ENCODE results near the gene GBP1. TPM values are rescaled to one million over a fixed set of nuclear protein-coding genes. Genes with fewer than 3 reads are reported as not detected.
A peak's percentile ranks its signal among the peaks of the same experiment; 100 is the strongest.
"Not testable (repeated sequence)": the region's sequence is repeated elsewhere in the genome, so short reads cannot be mapped to it uniquely, and the experiment has no call there.

The GBP1 gene
- total RNA-seq, 2 donors from 2014 or later = 13.0 to 21.2 TPM

- intact Hi-C loops (cut with DNase I, micrococcal nuclease) = no loop called here
- ATAC-seq (no peak), DNase-seq (no peak)
These were observed 3.3 kb upstream of the GBP1 start for GRCh38 chr1:89068291-89068690.

GRCh38 chr1:89064632-89065031 lies 376 bp downstream of the GBP1 start:
- peak; percentile 67 for ATAC-seq
- intact Hi-C loops (cut with DNase I, micrococcal nuclease) = no loop called here
- DNase-seq = no peak

- intact Hi-C loops (cut with DNase I, micrococcal nuclease) = no loop called here
- ATAC-seq = no peak
- no peak for DNase-seq
These were observed 1.9 kb downstream of the GBP1 start for GRCh38 chr1:89063094-89063493.

- ATAC-seq (no peak), DNase-seq (no peak)
- intact Hi-C loops (cut with DNase I, micrococcal nuclease) = no loop called here
These were observed 4.9 kb downstream of the GBP1 start for GRCh38 chr1:89060091-89060490.

- no peak for DNase-seq
- intact Hi-C loops (cut with DNase I, micrococcal nuclease) = no loop called here
- ATAC-seq = peak; percentile 75
These were observed 13.1 kb downstream of the GBP1 start for GRCh38 chr1:89051955-89052312.

DNA sequence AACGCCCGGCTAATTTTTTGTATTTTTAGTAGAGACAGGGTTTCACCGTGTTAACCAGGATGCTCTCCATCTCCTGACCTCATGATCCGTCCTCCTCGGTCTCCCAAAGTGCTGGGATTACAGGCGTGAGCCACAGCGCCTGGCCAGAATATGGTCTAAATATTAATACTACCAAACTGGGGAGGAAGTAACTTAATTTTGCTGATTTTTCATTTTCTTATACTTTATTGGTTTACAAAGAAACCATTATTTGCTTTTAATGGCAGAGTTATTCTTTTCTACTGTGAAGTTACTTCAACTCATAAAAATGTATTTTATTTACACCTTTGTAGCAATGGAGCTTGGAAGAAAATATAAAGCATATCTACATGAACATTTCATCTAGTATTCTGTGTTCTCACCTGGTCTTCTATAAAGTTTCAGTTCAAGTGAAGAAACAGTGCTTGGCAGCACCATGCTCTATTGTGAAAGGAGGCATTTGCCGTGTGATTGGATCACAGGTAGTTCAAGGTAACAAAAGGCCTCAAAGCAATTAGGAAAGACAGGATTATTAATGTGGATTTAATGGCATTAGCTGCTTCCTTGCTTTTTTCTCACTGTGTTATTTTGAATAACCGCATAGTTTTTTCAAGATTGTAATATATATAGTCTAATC lies 13.6 kb downstream of the GBP1 start:
- intact Hi-C loops (cut with DNase I, micrococcal nuclease) = no loop called here
- DNase-seq (no peak), ATAC-seq (peak; percentile 30)

GRCh38 chr1:89050649-89051033 lies 14.4 kb downstream of the GBP1 start:
- no peak for ATAC-seq
- intact Hi-C loops (cut with DNase I, micrococcal nuclease) = no loop called here
- DNase-seq = no peak

GRCh38 chr1:89049901-89050648 lies 14.9 kb downstream of the GBP1 start:
- ATAC-seq (peak; percentile 69), DNase-seq (peak in 1 of 2 donors; percentile 34)
- intact Hi-C loops (cut with DNase I, micrococcal nuclease) = not testable (repeated sequence)

DNA sequence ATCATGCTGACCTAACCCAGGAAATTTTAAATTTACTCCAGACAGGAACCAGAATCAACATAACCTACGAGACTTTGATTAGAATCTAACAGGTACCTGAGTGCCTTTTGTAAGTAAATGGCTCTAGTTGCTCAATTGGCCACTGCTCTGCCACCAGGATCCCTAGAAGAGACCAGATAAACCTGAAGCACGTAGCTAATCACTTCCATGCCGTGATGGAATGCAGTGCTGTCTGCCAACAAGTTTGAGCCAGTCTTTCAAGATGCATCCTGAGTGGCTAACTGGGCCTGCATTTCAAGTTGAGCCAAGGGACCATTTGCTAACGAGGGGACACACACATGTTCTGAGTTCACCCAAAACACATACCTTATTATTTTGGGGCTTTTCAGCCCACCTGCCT lies 15.8 kb downstream of the GBP1 start:
- not testable (repeated sequence) for ATAC-seq, DNase-seq

GRCh38 chr1:89047734-89048133 lies 17.3 kb downstream of the GBP1 start:
- intact Hi-C loops (cut with DNase I, micrococcal nuclease) = no loop called here
- no peak for DNase-seq
- ATAC-seq = no peak

More for the DNA sequence above, 15.8 kb downstream of the GBP1 start:
- intact Hi-C loops (cut with DNase I, micrococcal nuclease) = not testable (repeated sequence)

GRCh38 chr1:89046318-89047183 lies 18.5 kb downstream of the GBP1 start:
- DNase-seq; intact Hi-C loops (cut with DNase I, micrococcal nuclease); ATAC-seq: not testable (repeated sequence)

DNA sequence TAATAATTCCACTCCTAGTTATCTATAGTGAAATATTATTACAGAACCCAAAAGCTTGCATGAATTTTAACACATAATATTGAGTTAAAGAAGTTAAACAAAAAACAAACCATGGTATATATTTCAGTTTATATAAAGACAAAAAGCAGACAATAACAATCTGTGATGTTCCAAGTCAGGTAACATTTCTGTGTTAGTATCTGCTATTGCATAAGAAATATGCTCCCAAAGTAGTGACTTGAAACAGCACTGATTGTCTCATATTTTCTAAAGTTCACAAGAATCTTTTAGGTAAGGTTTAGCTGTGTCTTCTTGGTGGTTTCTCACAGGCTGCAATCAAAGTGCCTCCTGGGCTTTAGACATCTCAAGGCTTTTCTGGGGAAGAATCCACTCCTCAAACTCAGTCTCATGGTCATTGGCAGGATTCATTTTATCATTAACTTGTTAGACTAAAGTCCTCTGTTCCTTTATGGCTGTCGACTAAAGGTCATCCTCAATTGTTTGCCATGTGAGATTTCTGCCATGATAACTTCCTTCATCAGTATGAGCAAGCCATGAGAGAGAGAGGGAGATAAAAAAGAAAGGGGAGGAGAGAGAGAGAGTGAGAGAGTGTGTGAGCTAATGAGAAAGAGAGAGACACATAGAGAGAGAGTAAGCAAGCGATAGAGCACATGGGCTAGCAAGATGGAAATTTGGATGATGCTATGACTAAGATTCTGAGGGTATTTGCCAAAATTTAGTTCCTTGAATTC lies 19.9 kb downstream of the GBP1 start:
- DNase-seq (no peak), ATAC-seq (peak; percentile 95)
- intact Hi-C loops (cut with DNase I, micrococcal nuclease) = no loop called here

- intact Hi-C loops (cut with DNase I, micrococcal nuclease) = no loop called here
- DNase-seq = no peak
- no peak for ATAC-seq
These were observed 21.1 kb downstream of the GBP1 start for GRCh38 chr1:89043940-89044339.

GRCh38 chr1:89042491-89042890 lies 22.5 kb downstream of the GBP1 start:
- ATAC-seq (no peak), DNase-seq (no peak)
- intact Hi-C loops (cut with DNase I, micrococcal nuclease) = no loop called here

DNA sequence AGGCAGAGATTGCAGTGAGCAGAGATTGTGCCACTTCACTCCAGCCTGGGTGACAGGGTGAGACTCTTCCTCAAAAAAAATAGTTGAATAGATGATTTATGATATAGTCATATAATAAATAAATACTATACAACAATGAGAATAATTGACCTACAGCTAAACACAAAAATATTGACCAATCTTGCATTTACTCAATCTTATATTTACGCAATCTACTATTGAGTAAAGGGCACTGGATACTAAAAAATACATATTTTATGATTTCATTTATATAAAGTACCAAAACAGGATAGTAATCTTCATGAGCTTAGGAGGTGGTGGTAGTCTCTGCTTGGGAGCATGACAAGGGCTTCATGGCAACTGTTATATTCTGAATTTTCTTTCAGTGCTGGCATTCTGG lies 23.3 kb downstream of the GBP1 start:
- ATAC-seq = no peak
- intact Hi-C loops (cut with DNase I, micrococcal nuclease) = no loop called here
- DNase-seq = no peak

- DNase-seq (no peak), ATAC-seq (no peak)
- intact Hi-C loops (cut with DNase I, micrococcal nuclease) = no loop called here
These were observed 23.8 kb downstream of the GBP1 start for GRCh38 chr1:89041119-89041641.

DNA sequence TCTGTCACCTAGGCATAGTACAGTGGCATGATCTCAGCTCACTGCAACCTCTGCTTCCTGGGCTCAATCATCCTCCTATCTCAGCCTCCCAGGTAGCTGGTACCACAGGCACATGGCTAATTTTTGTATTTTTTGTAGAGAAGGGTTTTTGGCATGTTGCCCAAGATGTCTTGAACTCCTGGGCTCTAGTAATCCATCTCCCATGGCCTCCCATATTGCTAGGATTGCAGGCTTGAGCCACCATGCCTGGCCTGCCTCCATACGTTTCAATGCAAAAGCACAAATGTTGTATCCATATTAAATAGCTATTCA lies 24.7 kb downstream of the GBP1 start:
- intact Hi-C loops (cut with DNase I, micrococcal nuclease) = no loop called here
- ATAC-seq (no peak), DNase-seq (no peak)

- intact Hi-C loops (cut with DNase I, micrococcal nuclease) = no loop called here
- no peak for ATAC-seq
These were observed 27.8 kb downstream of the GBP1 start for GRCh38 chr1:89037186-89037585.

DNA sequence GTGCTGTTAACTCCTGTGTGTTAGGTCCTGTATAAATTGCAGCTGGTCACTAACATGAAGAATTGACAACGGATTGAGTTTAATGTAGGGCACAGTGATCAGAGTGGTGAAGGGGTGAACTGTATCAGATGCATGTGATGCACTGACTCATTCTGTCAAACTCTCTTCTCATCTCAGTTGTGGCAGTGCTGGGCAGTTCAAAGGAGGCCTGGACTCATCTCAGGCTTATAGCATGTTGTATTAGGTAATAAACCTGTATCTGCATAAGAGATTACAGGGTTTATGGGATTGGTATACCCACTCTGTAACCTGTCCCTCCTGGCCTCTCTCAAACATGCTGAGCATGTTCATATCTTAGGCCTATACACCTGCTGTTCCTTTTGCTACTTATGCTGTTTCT lies 29.9 kb downstream of the GBP1 start:
- no peak for DNase-seq
- intact Hi-C loops (cut with DNase I, micrococcal nuclease) = no loop called here
- ATAC-seq = peak; percentile 100

More at GRCh38 chr1:89037186-89037585, 27.8 kb downstream of the GBP1 start:
- DNase-seq = no peak
